Thoracic aorta (tissue), 2 donors: ENCODE data around the gene TSR1. TPM values are rescaled to one million over a fixed set of nuclear protein-coding genes. Genes with fewer than 3 reads are reported as not detected.

ENCODE experiments used
- ATAC-seq: fragments of 150-250 bp; one replicate; pipeline ENCODE4 v1.8.0; 2017; ENCODE audit warnings: low read depth; ENCODE audit not compliant: insufficient number of reproducible peaks, low FRiP score
- DNase-seq: peaks from one replicate; pipeline ENCODE4 v3.0.0-alpha.2; 2020; ENCODE audit warnings: low spot score
- H3K27ac ChIP-seq, 2 donors: fragments of 200-600 bp; sonication (generic); 1 replicate in 1 of 2; 2 replicates in 1 of 2; pipeline ENCODE4 v1.5.1; 2016; ENCODE audit warnings: mild to moderate bottlenecking in 2 of 2, moderate library complexity in 2 of 2
- H3K27me3 ChIP-seq: fragments of 200-600 bp; sonication (generic); replicated peaks from 2 replicates; pipeline ENCODE4 v1.6.0; 2016; ENCODE audit warnings: mild to moderate bottlenecking; ENCODE audit not compliant: insufficient read depth
- H3K36me3 ChIP-seq: fragments of 200-600 bp; sonication (generic); one replicate; pipeline ENCODE4 v1.5.1; 2016
- H3K4me1 ChIP-seq, 2 donors: fragments of 200-600 bp; sonication (generic); 1 replicate in 1 of 2; 2 replicates in 1 of 2; pipeline versions ENCODE4 v1.5.1 to v1.6.0; 2016; ENCODE audit warnings: low read depth in 2 of 2, mild to moderate bottlenecking in 1 of 2; ENCODE audit not compliant: control insufficient read depth in 1 of 2
- H3K4me3 ChIP-seq: fragments of 200-600 bp; sonication (generic); 2 replicates; pipeline ENCODE4 v1.5.1; 2016; ENCODE audit warnings: mild to moderate bottlenecking
- H3K9me3 ChIP-seq: fragments of 200-600 bp; sonication (generic); 2 replicates; pipeline ENCODE4 v1.5.1; 2016
- total RNA-seq, 2 donors: library from RNA; depleted of rRNA; stranded (reverse); fragments of >200 nt; gene quantifications; one replicate each; pipeline versions ENCODE4 v1.1.0 to v1.2.3, GENCODE V29; 2016
- TF ChIP-seq, protein P1 (sequence below): fragments of 200-600 bp; sonication (generic); IDR thresholded peaks from one replicate; pipeline ENCODE4 v1.5.1; 2019; ENCODE audit warnings: antibody characterized with exemption

Gene TSR1
- total RNA-seq, 2 donors from 2014 or later: 36.0 to 63.2 TPM

DNA sequence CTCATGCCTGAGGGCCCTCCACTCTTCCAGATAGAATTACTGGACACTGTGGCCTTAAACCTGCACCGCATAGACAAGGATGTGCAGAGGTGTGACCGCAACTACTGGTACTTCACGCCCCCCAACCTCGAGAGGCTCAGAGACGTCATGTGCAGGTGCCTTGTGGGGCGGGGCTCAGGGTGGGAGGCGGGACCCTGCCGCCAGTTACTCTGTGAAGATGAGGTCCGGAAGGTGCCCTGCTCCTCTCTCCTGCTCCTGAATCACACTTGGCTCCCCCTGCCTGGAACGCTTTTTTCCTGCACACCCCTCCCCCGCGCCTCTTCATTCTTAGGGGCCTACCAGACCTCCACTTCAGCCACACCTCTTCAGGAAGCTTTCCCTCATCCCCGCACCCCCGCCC, 39.9 kb upstream of the TSR1 start:
- TF ChIP-seq, protein P1, sequence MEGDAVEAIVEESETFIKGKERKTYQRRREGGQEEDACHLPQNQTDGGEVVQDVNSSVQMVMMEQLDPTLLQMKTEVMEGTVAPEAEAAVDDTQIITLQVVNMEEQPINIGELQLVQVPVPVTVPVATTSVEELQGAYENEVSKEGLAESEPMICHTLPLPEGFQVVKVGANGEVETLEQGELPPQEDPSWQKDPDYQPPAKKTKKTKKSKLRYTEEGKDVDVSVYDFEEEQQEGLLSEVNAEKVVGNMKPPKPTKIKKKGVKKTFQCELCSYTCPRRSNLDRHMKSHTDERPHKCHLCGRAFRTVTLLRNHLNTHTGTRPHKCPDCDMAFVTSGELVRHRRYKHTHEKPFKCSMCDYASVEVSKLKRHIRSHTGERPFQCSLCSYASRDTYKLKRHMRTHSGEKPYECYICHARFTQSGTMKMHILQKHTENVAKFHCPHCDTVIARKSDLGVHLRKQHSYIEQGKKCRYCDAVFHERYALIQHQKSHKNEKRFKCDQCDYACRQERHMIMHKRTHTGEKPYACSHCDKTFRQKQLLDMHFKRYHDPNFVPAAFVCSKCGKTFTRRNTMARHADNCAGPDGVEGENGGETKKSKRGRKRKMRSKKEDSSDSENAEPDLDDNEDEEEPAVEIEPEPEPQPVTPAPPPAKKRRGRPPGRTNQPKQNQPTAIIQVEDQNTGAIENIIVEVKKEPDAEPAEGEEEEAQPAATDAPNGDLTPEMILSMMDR: no peak
- DNase-seq: no peak
- no peak for ATAC-seq
- Histone ChIP-seq H3K27me3 (no peaks in the 10 kb centered on the region), H3K27ac (no peak overlapping the region), H3K9me3 (no peaks in the 10 kb centered on the region), H3K4me3 (no peak overlapping the region), H3K4me1 (no peaks in the 10 kb centered on the region), H3K36me3 (peaks cover 8% of the 10 kb centered on the region)

DNA sequence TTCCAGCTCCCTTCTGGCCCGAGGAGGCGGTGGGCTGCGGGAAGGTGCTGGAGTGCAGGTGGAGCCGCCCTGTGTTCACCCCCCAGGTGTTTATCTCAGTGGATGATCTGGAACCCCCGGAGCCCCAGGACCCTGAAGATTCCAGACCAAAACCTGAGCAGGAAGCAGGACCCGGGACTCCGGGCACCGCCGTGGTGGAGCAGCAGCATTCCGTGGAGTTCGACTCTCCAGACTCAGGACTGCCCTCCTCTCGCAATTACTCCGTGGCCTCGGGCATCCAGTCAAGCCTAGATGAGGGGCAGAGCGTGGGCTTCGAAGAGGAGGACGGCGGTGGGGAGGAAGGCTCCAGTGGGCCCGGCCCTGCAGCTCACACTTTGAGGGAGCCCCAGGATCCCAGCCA, 39.1 kb upstream of the TSR1 start:
- DNase-seq: no peak
- ATAC-seq: no peak
- Histone ChIP-seq H3K27me3 (no peaks in the 10 kb centered on the region), H3K4me1 (no peaks in the 10 kb centered on the region), H3K4me3 (no peak overlapping the region), H3K27ac (no peak overlapping the region), H3K36me3 (peaks cover 4% of the 10 kb centered on the region), H3K9me3 (no peaks in the 10 kb centered on the region)
- TF ChIP-seq, protein P1: no peak

DNA sequence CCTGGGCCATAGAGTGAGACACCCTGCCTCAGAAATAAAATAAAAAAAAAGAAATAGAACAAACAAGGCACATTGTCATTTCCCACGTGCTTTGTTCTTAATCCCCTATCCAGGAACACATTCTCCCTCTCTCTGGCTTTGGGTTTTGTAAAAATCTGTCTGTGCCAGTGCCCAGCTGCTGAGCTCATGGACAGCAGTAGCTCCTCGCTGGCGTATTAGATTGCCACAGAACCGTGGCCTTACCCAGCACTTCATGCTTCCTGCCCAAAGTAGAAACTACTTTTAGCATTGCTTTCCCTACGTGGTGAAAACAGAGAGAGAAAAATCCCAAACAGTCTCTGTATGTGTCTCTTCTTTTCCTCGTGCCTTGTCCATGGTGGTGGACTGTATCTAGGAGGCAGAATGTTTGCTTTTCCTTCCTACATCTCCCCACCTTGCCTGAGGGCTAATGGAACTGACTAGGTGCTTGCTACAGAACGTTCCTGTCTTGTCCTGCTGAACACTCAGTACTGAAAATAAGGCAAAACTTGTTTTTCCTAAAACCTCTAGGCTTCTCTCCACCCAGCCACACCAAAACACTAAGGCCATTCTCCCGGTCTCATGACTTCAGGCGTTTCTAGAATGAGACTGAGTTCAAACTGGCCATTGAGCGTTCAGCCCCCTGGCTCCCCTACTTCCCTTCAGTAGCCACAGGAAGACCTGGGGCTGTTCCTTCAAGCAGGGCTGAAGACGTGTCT, 38.5 kb upstream of the TSR1 start:
- no peaks in the 10 kb centered on the region for H3K4me1 ChIP-seq
- TF ChIP-seq, protein P1: no peak
- H3K4me3 ChIP-seq: no peak overlapping the region
- H3K36me3 ChIP-seq: peaks cover 4% of the 10 kb centered on the region
- H3K27ac ChIP-seq: no peak overlapping the region
- no peaks in the 10 kb centered on the region for H3K9me3 ChIP-seq
- ATAC-seq (no peak), DNase-seq (no peak)
- H3K27me3 ChIP-seq: no peaks in the 10 kb centered on the region

DNA sequence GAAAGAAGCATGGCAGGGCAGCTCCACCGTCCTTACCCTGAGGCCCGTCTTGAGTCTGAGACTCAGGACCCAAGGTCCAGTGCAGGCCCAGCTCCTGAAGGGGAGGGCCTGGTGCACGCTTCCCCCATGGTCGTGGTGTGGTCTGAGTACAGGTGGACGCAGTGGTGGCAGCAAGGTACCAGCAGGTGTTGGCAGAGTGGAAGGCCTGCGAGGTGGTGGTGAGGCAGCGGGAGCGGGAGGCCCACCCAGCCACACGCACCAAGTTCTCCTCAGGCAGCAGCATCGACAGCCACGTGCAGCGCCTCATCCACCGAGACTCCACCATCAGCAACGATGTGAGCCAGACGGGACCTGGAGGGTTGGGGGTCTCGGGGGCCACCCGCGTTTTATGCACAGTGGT, 36.9 kb upstream of the TSR1 start:
- TF ChIP-seq, protein P1: no peak
- H3K36me3 ChIP-seq: peaks cover 4% of the 10 kb centered on the region
- no peaks in the 10 kb centered on the region for H3K9me3 ChIP-seq
- ATAC-seq (no peak), DNase-seq (no peak)
- no peak overlapping the region for H3K27ac ChIP-seq
- H3K4me1 ChIP-seq: no peaks in the 10 kb centered on the region
- no peak overlapping the region for H3K4me3 ChIP-seq
- H3K27me3 ChIP-seq: no peaks in the 10 kb centered on the region

DNA sequence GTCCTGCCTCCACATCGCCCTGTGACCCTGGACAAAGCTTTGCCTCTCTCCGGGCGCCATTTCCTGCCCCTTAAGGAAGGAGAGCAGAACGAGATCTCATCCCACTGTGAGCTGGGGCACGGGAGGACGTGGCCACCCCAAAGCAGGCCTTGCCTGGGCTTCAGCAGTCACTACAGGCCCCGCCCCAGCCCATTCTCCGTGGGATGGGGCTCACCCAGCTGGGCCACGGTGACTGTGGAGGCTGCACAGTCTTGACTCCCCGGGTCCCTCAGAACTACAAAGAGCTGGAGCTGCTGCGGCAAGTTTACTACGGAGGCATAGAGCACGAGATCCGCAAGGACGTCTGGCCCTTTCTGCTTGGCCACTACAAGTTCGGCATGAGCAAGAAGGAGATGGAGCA, 36.4 kb upstream of the TSR1 start:
- TF ChIP-seq, protein P1: no peak
- Histone ChIP-seq H3K4me1 (no peaks in the 10 kb centered on the region), H3K27ac (no peak overlapping the region), H3K36me3 (peaks cover 4% of the 10 kb centered on the region), H3K9me3 (no peaks in the 10 kb centered on the region), H3K4me3 (no peak overlapping the region), H3K27me3 (no peaks in the 10 kb centered on the region)
- no peak for ATAC-seq
- no peak for DNase-seq
